B cell (primary cell): ENCODE results near the gene SHOC2. TPM values are rescaled to one million over a fixed set of nuclear protein-coding genes. Genes with fewer than 3 reads are reported as not detected.

ENCODE experiments used
- ATAC-seq: fragments of 200-7000 bp; cut with Tn5 transposase; one replicate; pipeline ENCODE4 v1.10.0; 2021; ENCODE audit warnings: low read depth, mild to moderate bottlenecking, moderate number of reproducible peaks, moderate library complexity
- CTCF ChIA-PET: fragments of 350-600 bp; sonication (Branson Sonifier 250); formaldehyde crosslinking; loops from one replicate; lab custom pipeline; 2021; ENCODE audit warnings: antibody characterized with exemption, inconsistent platforms; lab: Charles Lee
- POLR2A ChIA-PET: fragments of 350-600 bp; sonication (Branson Sonifier 250); formaldehyde crosslinking; loops from one replicate; lab custom pipeline; 2021; ENCODE audit warnings: antibody characterized with exemption; lab: Charles Lee
- DNase-seq: peaks from one replicate; pipeline ENCODE4 v3.0.0; 2013
- H2AFZ ChIP-seq: 2 replicates; pipeline ENCODE4 v1.6.1; 2012; ENCODE audit warnings: mild to moderate bottlenecking, low read depth, low read length; ENCODE audit not compliant: insufficient read depth, poor library complexity, severe bottlenecking
- H3K27ac ChIP-seq, 2 donors: 1 replicate in 1 of 2; 2 replicates in 1 of 2; pipeline ENCODE4 v1.5.1; 2012 to 2013; ENCODE audit warnings: low read length in 2 of 2, mild to moderate bottlenecking in 2 of 2, moderate library complexity in 1 of 2
- H3K27me3 ChIP-seq, 4 experiments: fragments of 200-600 bp in 1 of 4; sonication (generic) in 1 of 4; replicated peaks in 1 of 4; 1 replicate in 2 of 4; 2 replicates in 2 of 4; pipeline versions ENCODE4 v1.6.1 to v1.7.0; 2013 to 2016; ENCODE audit warnings: low read length in 3 of 4, mild to moderate bottlenecking in 2 of 4, mixed read lengths in 1 of 4, moderate library complexity in 1 of 4; ENCODE audit not compliant: insufficient read depth in 4 of 4, control insufficient read depth in 3 of 4; ENCODE audit errors: control extremely low read depth in 1 of 4
- H3K36me3 ChIP-seq, 2 experiments: replicated peaks in 1 of 2; 1 replicate in 1 of 2; 2 replicates in 1 of 2; pipeline versions ENCODE4 v1.6.1 to v1.7.1; 2013; ENCODE audit warnings: low read length in 1 of 2; ENCODE audit not compliant: insufficient read depth in 2 of 2, control insufficient read depth in 1 of 2; ENCODE audit errors: control extremely low read depth in 1 of 2, extremely low read depth in 1 of 2
- H3K4me1 ChIP-seq, 2 donors: fragments of 200-600 bp in 1 of 2; sonication (generic) in 1 of 2; 1 replicate in 1 of 2; 2 replicates in 1 of 2; pipeline versions ENCODE4 v1.5.1 to v1.6.1; 2013 to 2017; ENCODE audit warnings: low read length in 2 of 2; ENCODE audit not compliant: control insufficient read depth in 2 of 2, insufficient read depth in 2 of 2
- H3K4me2 ChIP-seq: replicated peaks from 2 replicates; pipeline ENCODE3; 2012; ENCODE audit warnings: mild to moderate bottlenecking, low read depth, low read length; ENCODE audit not compliant: poor library complexity, severe bottlenecking
- H3K4me3 ChIP-seq, 5 experiments: fragments of 200-600 bp in 1 of 5; sonication (generic) in 1 of 5; 1 replicate in 3 of 5; 2 replicates in 2 of 5; pipeline versions ENCODE4 v1.5.1 to v1.7.0; 2011 to 2016; ENCODE audit warnings: low read length in 4 of 5, mild to moderate bottlenecking in 4 of 5, low read depth in 2 of 5, control low read depth in 1 of 5, moderate library complexity in 1 of 5; ENCODE audit not compliant: insufficient read depth in 1 of 5; ENCODE audit errors: control extremely low read depth in 1 of 5, extremely low read depth in 1 of 5
- H3K79me2 ChIP-seq: fragments of 200-600 bp; sonication (generic); one replicate; pipeline ENCODE4 v1.6.0; 2016; ENCODE audit warnings: low read length; ENCODE audit not compliant: control insufficient read depth, insufficient read depth
- H3K9ac ChIP-seq: fragments of 200-600 bp; sonication (generic); 2 replicates; pipeline ENCODE4 v1.6.1; 2017; ENCODE audit warnings: mild to moderate bottlenecking, low read length, moderate library complexity
- H3K9me3 ChIP-seq, 3 donors: one replicate each; pipeline versions ENCODE4 v1.6.1 to v1.7.1; 2013; ENCODE audit warnings: low read length in 2 of 3; ENCODE audit not compliant: control insufficient read depth in 2 of 3, insufficient read depth in 1 of 3; ENCODE audit errors: control extremely low read depth in 1 of 3
- H4K20me1 ChIP-seq: 2 replicates; pipeline ENCODE4 v1.6.0; 2012; ENCODE audit warnings: mild to moderate bottlenecking, low read length; ENCODE audit not compliant: insufficient read depth, control insufficient read depth, poor library complexity, severe bottlenecking
- H3K27ac Mint-ChIP-seq: one replicate; pipeline ENCODE4 v1.8.0; 2021; ENCODE audit warnings: mixed read lengths
- H3K27me3 Mint-ChIP-seq: one replicate; pipeline ENCODE4 v1.8.0; 2021; ENCODE audit warnings: mixed read lengths
- H3K4me1 Mint-ChIP-seq: one replicate; pipeline ENCODE4 v1.8.0; 2021; ENCODE audit warnings: mixed read lengths
- H3K4me3 Mint-ChIP-seq: one replicate; pipeline ENCODE4 v1.8.0; 2021; ENCODE audit warnings: mixed read lengths
- H3K9me3 Mint-ChIP-seq: one replicate; pipeline ENCODE4 v1.8.0; 2022; ENCODE audit warnings: mixed read lengths; ENCODE audit not compliant: insufficient read depth
- EZH2 ChIP-seq: IDR thresholded peaks from 2 replicates; pipeline ENCODE4 v1.6.1; 2012; ENCODE audit warnings: borderline replicate concordance, low read depth, mild to moderate bottlenecking, moderate library complexity, low read length; ENCODE audit not compliant: insufficient read depth, poor library complexity, severe bottlenecking
- WGBS: methylation state at CpG from one replicate; pipeline ENCODE4 v1.1.5; 2013; ENCODE audit warnings: missing lambda C conversion rate; ENCODE audit not compliant: insufficient coverage; 5-methylcytosine and 5-hydroxymethylcytosine counted together
- intact Hi-C: fragments of 100-400 bp; cut with micrococcal nuclease; formaldehyde crosslinking; loops from one replicate; pipeline ENCODE4 v1.10.0; 2022
- polyA plus RNA-seq: library from polyadenylated mRNA; depleted of rRNA; stranded (reverse); fragments of >200 nt; gene quantifications from 2 replicates; pipeline ENCODE4 v1.2.3, GENCODE V29; 2012
- total RNA-seq, 2 donors: library from RNA; stranded (reverse); fragments of 120-200 nt in 1 of 2; gene quantifications; 1 replicate in 1 of 2; 2 replicates in 1 of 2; pipeline versions ENCODE4 v1.2.3 to v1.2.4, GENCODE V29; 2013 to 2022
- TF ChIP-seq, protein P1 (sequence below): fragments of 200-600 bp; IDR thresholded peaks from one replicate; pipeline ENCODE4 v1.8.0; 2022; ENCODE audit warnings: antibody characterized with exemption, mild to moderate bottlenecking

SHOC2 gene
- total and polyA plus RNA-seq, 2 donors (not counting 1 experiment from before 2014, with no cell fraction given) = 13.3 to 116 TPM

DNA sequence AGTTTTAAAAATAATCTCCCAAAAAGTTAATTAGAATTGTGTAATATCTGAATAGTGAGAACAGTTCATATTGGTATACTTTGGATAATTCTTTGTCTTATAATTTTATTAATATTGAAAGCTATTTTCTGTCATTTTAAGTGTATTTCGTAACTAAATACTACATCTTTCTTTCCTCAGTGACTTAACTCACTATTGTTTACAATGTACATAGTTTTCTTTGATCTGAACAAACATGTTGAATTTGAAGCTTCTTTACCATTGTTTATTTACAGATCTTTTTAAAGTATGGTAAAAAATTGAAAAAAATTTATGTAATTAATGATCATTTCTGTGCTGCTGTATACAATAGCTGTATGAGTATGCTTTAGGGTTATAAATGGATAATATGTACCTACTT is 42.6 kb upstream of the SHOC2 start:
- Mint-ChIP-seq H3K27ac (no peak overlapping the region), H3K4me1 (peaks cover 42% of the 10 kb centered on the region), H3K27me3 (no peaks in the 10 kb centered on the region), H3K4me3 (no peak overlapping the region), H3K9me3 (no peaks in the 10 kb centered on the region)
- H3K36me3 ChIP-seq = peaks cover 0 to 54% of the 10 kb centered on the region in 2 experiments
- no peak for TF ChIP-seq EZH2
- TF ChIP-seq, protein P1, sequence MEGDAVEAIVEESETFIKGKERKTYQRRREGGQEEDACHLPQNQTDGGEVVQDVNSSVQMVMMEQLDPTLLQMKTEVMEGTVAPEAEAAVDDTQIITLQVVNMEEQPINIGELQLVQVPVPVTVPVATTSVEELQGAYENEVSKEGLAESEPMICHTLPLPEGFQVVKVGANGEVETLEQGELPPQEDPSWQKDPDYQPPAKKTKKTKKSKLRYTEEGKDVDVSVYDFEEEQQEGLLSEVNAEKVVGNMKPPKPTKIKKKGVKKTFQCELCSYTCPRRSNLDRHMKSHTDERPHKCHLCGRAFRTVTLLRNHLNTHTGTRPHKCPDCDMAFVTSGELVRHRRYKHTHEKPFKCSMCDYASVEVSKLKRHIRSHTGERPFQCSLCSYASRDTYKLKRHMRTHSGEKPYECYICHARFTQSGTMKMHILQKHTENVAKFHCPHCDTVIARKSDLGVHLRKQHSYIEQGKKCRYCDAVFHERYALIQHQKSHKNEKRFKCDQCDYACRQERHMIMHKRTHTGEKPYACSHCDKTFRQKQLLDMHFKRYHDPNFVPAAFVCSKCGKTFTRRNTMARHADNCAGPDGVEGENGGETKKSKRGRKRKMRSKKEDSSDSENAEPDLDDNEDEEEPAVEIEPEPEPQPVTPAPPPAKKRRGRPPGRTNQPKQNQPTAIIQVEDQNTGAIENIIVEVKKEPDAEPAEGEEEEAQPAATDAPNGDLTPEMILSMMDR = no peak
- peaks cover 75% of the 10 kb centered on the region for H3K79me2 ChIP-seq
- no CpG with 5 or more reads among the region's 1 CpG for WGBS
- DNase-seq (no peak), ATAC-seq (no peak)
- H4K20me1 ChIP-seq = peaks cover 30% of the 10 kb centered on the region
- H3K4me3 ChIP-seq = no peak overlapping the region
- ChIA-PET POLR2A (interaction anchor here (0.6 to 1.5 kb wide), 2 partner anchors 35 to 73 kb away, joined by 4 to 5 read pairs; no protein-coding TSS in a partner anchor), CTCF (interaction anchor here (0.6 to 10.5 kb wide), 12 partner anchors 11 to 131 kb away, joined by 3 to 93 read pairs (median 5); no protein-coding TSS in a partner anchor)
- H3K4me1 ChIP-seq = peaks cover 12% of the 10 kb centered on the region in 2 donors
- intact Hi-C loops = no loop called here
- H3K27ac ChIP-seq = peak overlapping the region in 1 of 2 donors; percentile 62
- no peaks in the 10 kb centered on the region for H3K27me3 ChIP-seq
- no peak overlapping the region for H2AFZ ChIP-seq
- H3K4me2 ChIP-seq = no peak overlapping the region
- no peak overlapping the region for H3K9ac ChIP-seq
- no peaks in the 10 kb centered on the region for H3K9me3 ChIP-seq

DNA sequence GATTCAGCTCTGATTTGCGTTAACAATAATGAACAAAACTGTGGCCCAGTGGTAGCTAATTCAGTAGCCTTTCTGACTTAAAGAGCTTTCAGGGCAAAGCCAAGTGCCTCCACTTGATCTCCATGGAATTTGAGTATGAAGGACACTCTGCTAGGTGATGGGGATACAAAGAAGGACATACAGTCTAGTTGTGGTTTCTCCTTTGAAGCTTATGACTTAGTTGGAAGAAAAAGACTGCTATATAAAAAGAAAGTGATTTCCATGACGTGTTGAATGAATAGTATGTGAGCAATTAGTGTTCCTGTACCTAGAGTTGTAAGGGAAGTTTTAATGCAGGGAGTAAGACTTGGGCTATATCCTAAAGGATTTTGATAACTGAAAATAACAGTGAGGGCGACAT is 39.4 kb upstream of the SHOC2 start:
- peaks cover 0 to 86% of the 10 kb centered on the region in 2 experiments for H3K36me3 ChIP-seq
- H3K79me2 ChIP-seq = peaks cover 49% of the 10 kb centered on the region

More for the DNA sequence above, 39.4 kb upstream of the SHOC2 start:
- ATAC-seq = no peak
- 91% methylated on average over 3 of the region's 3 CpGs for WGBS
- peak overlapping the region; percentile 6 for H3K27ac Mint-ChIP-seq
- Histone ChIP-seq H3K9me3 (no peaks in the 10 kb centered on the region), H3K4me1 (peaks cover 5 to 10% of the 10 kb centered on the region in 2 donors), H3K4me2 (no peak overlapping the region), H4K20me1 (peaks cover 27% of the 10 kb centered on the region), H3K27ac (no peak overlapping the region), H3K9ac (no peak overlapping the region), H2AFZ (no peak overlapping the region), H3K27me3 (no peaks in the 10 kb centered on the region), H3K4me3 (no peak overlapping the region)
- TF ChIP-seq, protein P1 = no peak
- no peak for TF ChIP-seq EZH2
- DNase-seq = no peak
- ChIA-PET CTCF (interaction anchor here (1.2 to 10.5 kb wide), 4 partner anchors 13 to 134 kb away, joined by 3 to 93 read pairs (median 8); no protein-coding TSS in a partner anchor), POLR2A (interaction anchor here (1.2 to 1.3 kb wide), 2 partner anchors 8 to 38 kb away, joined by 3 to 5 read pairs; partner anchors contain the start of gene PDCD4)
- intact Hi-C loops = no loop called here
- H3K27me3 Mint-ChIP-seq = no peaks in the 10 kb centered on the region
- H3K4me3 Mint-ChIP-seq = no peak overlapping the region
- H3K9me3 Mint-ChIP-seq = no peaks in the 10 kb centered on the region
- H3K4me1 Mint-ChIP-seq = peaks cover 43% of the 10 kb centered on the region
